ENCODE results near the gene MAML3. TPM values are rescaled to one million over a fixed set of nuclear protein-coding genes. Genes with fewer than 3 reads are reported as not detected.

Gene MAML3
- total RNA-seq, 5 donors from 2014 or later (not counting 1 experiment from before 2014, with no cell fraction given): 2.0 to 3.4 (median 2.7) TPM

DNA sequence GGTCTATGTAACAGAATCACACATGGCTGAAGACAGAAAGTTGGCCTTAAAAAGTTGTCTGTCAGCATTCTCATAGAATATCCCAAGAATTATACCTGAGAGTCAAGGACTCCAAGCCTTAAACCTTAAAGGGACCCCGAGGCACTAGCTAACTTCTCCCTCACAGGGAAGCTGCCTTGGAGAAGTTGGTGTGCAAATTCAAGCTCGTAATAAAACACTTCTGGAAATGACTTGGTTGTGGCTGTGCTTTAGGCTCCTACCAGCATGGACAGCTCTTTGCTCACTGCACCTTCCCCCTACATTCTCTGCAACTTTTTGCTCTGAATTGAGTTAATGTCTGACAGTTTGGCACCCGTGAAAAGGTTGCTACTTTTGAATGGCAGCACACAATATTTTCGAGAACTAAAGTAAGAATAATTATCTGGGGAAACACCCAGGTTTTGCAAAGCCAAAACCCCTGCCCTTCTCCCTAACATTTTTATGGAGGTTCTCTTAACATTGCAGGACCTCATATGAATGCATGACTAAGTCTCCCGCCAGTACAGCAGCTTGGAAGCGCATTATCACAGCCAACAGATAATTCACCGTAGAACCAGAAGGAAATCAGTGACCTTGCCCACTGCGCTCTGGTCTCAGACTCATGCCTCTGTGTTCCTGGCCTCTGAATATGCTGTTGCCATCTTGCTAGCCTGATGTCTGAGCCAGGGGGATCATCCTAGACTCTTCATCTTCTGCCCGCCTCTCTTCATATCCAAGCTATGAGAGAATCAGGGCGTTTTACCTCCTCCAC is 397.4 kb downstream of the MAML3 start:
- no peaks in the 10 kb centered on the region for H3K9me3 Mint-ChIP-seq
- ATAC-seq (replicated peaks in 1 of 4) (no peak), DNase-seq (no peak)
- no peak overlapping the region for H3K27ac Mint-ChIP-seq
- Histone ChIP-seq H3K4me3 (ENCODE audit: control insufficient read depth in 1 of 2, extremely low read depth in 1 of 2, low read length in 1 of 2) (no peak overlapping the region), H3K36me3 (ENCODE audit: control insufficient read depth in 2 of 2, extremely low read depth in 1 of 2, insufficient read depth in 1 of 2, low read length in 1 of 2) (no peaks in the 10 kb centered on the region), H3K27me3 (replicated peaks in 1 of 2; ENCODE audit: control insufficient read depth in 2 of 2, extremely low read depth in 1 of 2, insufficient read depth in 2 of 2, low read length in 1 of 2) (no peaks in the 10 kb centered on the region), H3K27ac (ENCODE audit: low read length) (no peak overlapping the region), H3K4me1 (ENCODE audit: control insufficient read depth in 1 of 2, extremely low read depth in 1 of 2, insufficient read depth in 2 of 2, low read length in 2 of 2) (peaks cover 0 to 3% of the 10 kb centered on the region in 2 experiments), H3K9me3 (no peaks in the 10 kb centered on the region)
- ChIA-PET CTCF (no interaction called here), POLR2A (no interaction called here)
- no peak overlapping the region for H3K4me3 Mint-ChIP-seq
- 97% methylated on average over 6 of the region's 10 CpGs for WGBS (ENCODE audit: insufficient coverage)
- H3K27me3 Mint-ChIP-seq: no peaks in the 10 kb centered on the region
- peaks cover 2 to 11% (median 5%) of the 10 kb centered on the region in 3 donors for H3K4me1 Mint-ChIP-seq
- no peaks in the 10 kb centered on the region for H3K36me3 Mint-ChIP-seq

DNA sequence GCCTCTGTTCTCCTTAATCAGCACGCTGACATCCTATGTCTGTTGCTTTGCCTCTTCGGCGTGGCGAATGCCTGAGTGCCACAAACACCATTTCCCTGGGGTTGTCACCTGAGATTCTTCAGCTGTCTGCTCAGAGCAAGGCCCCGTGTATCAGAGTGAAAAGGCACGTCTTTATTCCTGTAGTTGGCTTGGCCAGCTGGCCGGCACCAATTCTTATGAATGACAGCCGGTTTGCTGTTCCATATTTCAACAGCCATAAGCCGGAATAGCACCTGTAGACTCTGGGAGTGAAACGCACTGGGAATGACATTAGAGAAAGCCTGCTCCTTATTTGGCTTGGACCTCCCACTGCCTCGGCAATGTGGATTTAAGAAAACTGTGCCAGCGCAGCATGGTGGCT is 399.0 kb downstream of the MAML3 start:
- peaks cover 2 to 11% (median 5%) of the 10 kb centered on the region in 3 donors for H3K4me1 Mint-ChIP-seq
- H3K27me3 Mint-ChIP-seq: no peaks in the 10 kb centered on the region
- DNase-seq (no peak), ATAC-seq (replicated peaks in 1 of 4) (no peak)
- Histone ChIP-seq H3K27ac (ENCODE audit: low read length) (no peak overlapping the region), H3K36me3 (ENCODE audit: control insufficient read depth in 2 of 2, extremely low read depth in 1 of 2, insufficient read depth in 1 of 2, low read length in 1 of 2) (no peaks in the 10 kb centered on the region), H3K27me3 (replicated peaks in 1 of 2; ENCODE audit: control insufficient read depth in 2 of 2, extremely low read depth in 1 of 2, insufficient read depth in 2 of 2, low read length in 1 of 2) (no peaks in the 10 kb centered on the region), H3K4me3 (ENCODE audit: control insufficient read depth in 1 of 2, extremely low read depth in 1 of 2, low read length in 1 of 2) (no peak overlapping the region), H3K4me1 (ENCODE audit: control insufficient read depth in 1 of 2, extremely low read depth in 1 of 2, insufficient read depth in 2 of 2, low read length in 2 of 2) (peaks cover 0 to 3% of the 10 kb centered on the region in 2 experiments), H3K9me3 (no peaks in the 10 kb centered on the region)
- ChIA-PET CTCF (no interaction called here), POLR2A (no interaction called here)
- no peak overlapping the region for H3K27ac Mint-ChIP-seq
- no peak overlapping the region for H3K4me3 Mint-ChIP-seq
- 81% methylated on average over 11 of the region's 12 CpGs for WGBS (ENCODE audit: insufficient coverage)
- H3K9me3 Mint-ChIP-seq: no peaks in the 10 kb centered on the region
- no peaks in the 10 kb centered on the region for H3K36me3 Mint-ChIP-seq

DNA sequence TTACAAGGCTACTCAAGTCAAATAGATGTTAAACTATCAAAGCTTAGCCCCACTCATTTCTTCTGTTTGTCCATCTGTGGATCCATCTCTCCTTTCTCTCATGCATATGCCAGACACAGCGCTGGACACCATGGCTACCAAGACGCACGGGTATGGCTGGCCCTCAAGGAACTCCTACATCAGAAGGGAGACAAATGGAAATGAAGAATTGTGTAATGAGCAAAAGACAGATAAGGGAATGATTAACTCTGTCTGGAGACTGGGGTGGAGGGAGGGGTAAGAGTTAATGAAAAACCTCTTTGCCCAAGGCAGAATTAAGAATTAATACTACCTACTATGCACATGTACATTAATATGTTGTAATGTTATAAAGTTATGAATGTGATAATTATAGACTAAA is 400.3 kb downstream of the MAML3 start:
- CTCF ChIA-PET: no interaction called here
- Histone ChIP-seq H3K27me3 (replicated peaks in 1 of 2; ENCODE audit: control insufficient read depth in 2 of 2, extremely low read depth in 1 of 2, insufficient read depth in 2 of 2, low read length in 1 of 2) (no peaks in the 10 kb centered on the region), H3K4me3 (ENCODE audit: control insufficient read depth in 1 of 2, extremely low read depth in 1 of 2, low read length in 1 of 2) (no peak overlapping the region), H3K27ac (ENCODE audit: low read length) (no peak overlapping the region), H3K4me1 (ENCODE audit: control insufficient read depth in 1 of 2, extremely low read depth in 1 of 2, insufficient read depth in 2 of 2, low read length in 2 of 2) (peaks cover 0 to 7% of the 10 kb centered on the region in 2 experiments), H3K36me3 (ENCODE audit: control insufficient read depth in 2 of 2, extremely low read depth in 1 of 2, insufficient read depth in 1 of 2, low read length in 1 of 2) (no peaks in the 10 kb centered on the region), H3K9me3 (no peaks in the 10 kb centered on the region)
- no peak overlapping the region for H3K27ac Mint-ChIP-seq
- peaks cover 1 to 11% (median 5%) of the 10 kb centered on the region in 3 donors for H3K4me1 Mint-ChIP-seq
- H3K36me3 Mint-ChIP-seq: no peaks in the 10 kb centered on the region
- DNase-seq: no peak
- H3K4me3 Mint-ChIP-seq: no peak overlapping the region
- H3K9me3 Mint-ChIP-seq: no peaks in the 10 kb centered on the region
- no peaks in the 10 kb centered on the region for H3K27me3 Mint-ChIP-seq
- POLR2A ChIA-PET: no interaction called here
- no peak for ATAC-seq (replicated peaks in 1 of 4)
- 100% methylated on average over 2 of the region's 3 CpGs for WGBS (ENCODE audit: insufficient coverage)

DNA sequence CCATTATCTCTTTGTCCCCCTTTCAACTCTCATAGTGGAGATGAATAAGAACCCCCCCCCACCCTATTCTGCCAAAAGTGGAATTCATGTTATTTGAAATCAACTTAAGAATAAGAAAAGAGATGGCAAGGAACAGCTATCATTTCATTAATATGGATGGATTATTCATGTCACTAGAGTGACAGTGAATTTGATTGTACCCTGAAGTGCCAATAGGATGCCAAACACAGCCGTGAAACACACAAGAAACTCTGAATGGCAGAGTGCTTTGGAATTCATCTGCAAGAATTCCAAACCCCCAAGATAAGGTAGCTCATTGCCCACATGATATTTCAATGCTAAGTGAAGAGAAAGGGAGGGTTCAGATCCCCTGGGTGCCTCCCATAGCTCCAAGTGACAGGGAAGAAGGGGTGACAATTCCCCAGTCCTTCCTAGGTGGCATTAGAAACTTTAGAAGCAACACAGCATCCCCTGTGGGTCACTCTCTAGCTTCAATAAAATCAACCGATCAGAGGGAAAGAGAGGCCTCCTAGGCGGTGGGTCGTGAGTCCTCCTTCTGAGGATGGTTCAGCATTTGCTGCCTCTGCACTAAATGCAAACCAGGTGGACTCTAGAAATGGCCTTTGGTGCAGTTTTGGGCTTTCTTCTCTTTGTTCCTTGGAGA is 404.0 kb downstream of the MAML3 start:
- H3K27ac ChIP-seq (ENCODE audit: low read length): no peak overlapping the region
- no peaks in the 10 kb centered on the region for H3K27me3 ChIP-seq (replicated peaks in 1 of 2; ENCODE audit: control insufficient read depth in 2 of 2, extremely low read depth in 1 of 2, insufficient read depth in 2 of 2, low read length in 1 of 2)
- POLR2A ChIA-PET: no interaction called here
- H3K4me3 ChIP-seq (ENCODE audit: control insufficient read depth in 1 of 2, extremely low read depth in 1 of 2, low read length in 1 of 2): no peak overlapping the region
- peaks cover 0 to 4% of the 10 kb centered on the region in 2 experiments for H3K4me1 ChIP-seq (ENCODE audit: control insufficient read depth in 1 of 2, extremely low read depth in 1 of 2, insufficient read depth in 2 of 2, low read length in 2 of 2)
- H3K9me3 ChIP-seq: no peaks in the 10 kb centered on the region
- ATAC-seq (replicated peaks in 1 of 4) (no peak), DNase-seq (no peak)
- no peaks in the 10 kb centered on the region for H3K36me3 ChIP-seq (ENCODE audit: control insufficient read depth in 2 of 2, extremely low read depth in 1 of 2, insufficient read depth in 1 of 2, low read length in 1 of 2)
- Mint-ChIP-seq H3K27me3 (no peaks in the 10 kb centered on the region), H3K9me3 (no peaks in the 10 kb centered on the region), H3K36me3 (no peaks in the 10 kb centered on the region), H3K4me3 (no peak overlapping the region), H3K27ac (no peak overlapping the region), H3K4me1 (peaks cover 0 to 9% (median 0%) of the 10 kb centered on the region in 3 donors)
- WGBS (ENCODE audit: insufficient coverage): 77% methylated on average over 3 of the region's 4 CpGs
- CTCF ChIA-PET: no interaction called here

DNA sequence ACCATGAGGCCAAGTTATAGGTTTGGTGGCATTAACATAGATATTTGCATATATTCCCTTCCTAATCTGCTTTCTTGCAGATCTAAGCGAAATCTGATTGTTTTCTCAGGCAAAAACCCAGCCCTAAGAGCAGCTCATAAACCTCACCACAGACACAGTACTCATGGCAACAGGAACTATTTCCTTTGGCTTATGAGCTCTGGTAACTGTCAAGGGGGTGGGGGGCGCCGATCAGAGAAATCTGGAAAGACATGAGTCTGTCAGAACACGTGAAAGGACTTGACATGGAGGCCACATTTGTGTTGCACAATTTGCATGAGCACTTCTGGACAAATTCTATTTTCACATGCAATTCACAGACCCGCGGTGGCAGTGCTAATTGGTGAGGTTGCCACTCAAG is 404.6 kb downstream of the MAML3 start:
- Mint-ChIP-seq H3K4me3 (no peak overlapping the region), H3K27ac (no peak overlapping the region), H3K9me3 (no peaks in the 10 kb centered on the region), H3K36me3 (no peaks in the 10 kb centered on the region), H3K4me1 (peaks cover 0 to 9% (median 0%) of the 10 kb centered on the region in 3 donors), H3K27me3 (no peaks in the 10 kb centered on the region)
- DNase-seq (no peak), ATAC-seq (replicated peaks in 1 of 4) (no peak)
- no peak overlapping the region for H3K4me3 ChIP-seq (ENCODE audit: control insufficient read depth in 1 of 2, extremely low read depth in 1 of 2, low read length in 1 of 2)
- H3K36me3 ChIP-seq (ENCODE audit: control insufficient read depth in 2 of 2, extremely low read depth in 1 of 2, insufficient read depth in 1 of 2, low read length in 1 of 2): no peaks in the 10 kb centered on the region
- POLR2A ChIA-PET: interaction anchor here in 1 of 2 donors (0.6 kb wide), 1 partner anchor 603 kb away, joined by 4 read pairs; no protein-coding TSS in a partner anchor
- H3K27me3 ChIP-seq (replicated peaks in 1 of 2; ENCODE audit: control insufficient read depth in 2 of 2, extremely low read depth in 1 of 2, insufficient read depth in 2 of 2, low read length in 1 of 2): no peaks in the 10 kb centered on the region
- 28% methylated on average over 3 of the region's 6 CpGs for WGBS (ENCODE audit: insufficient coverage)
- H3K27ac ChIP-seq (ENCODE audit: low read length): no peak overlapping the region
- no peaks in the 10 kb centered on the region for H3K9me3 ChIP-seq
- H3K4me1 ChIP-seq (ENCODE audit: control insufficient read depth in 1 of 2, extremely low read depth in 1 of 2, insufficient read depth in 2 of 2, low read length in 2 of 2): peaks cover 0 to 4% of the 10 kb centered on the region in 2 experiments
- CTCF ChIA-PET: interaction anchor here in 1 of 2 donors (0.6 kb wide), 1 partner anchor 75 kb away, joined by 4 read pairs; no protein-coding TSS in a partner anchor

DNA sequence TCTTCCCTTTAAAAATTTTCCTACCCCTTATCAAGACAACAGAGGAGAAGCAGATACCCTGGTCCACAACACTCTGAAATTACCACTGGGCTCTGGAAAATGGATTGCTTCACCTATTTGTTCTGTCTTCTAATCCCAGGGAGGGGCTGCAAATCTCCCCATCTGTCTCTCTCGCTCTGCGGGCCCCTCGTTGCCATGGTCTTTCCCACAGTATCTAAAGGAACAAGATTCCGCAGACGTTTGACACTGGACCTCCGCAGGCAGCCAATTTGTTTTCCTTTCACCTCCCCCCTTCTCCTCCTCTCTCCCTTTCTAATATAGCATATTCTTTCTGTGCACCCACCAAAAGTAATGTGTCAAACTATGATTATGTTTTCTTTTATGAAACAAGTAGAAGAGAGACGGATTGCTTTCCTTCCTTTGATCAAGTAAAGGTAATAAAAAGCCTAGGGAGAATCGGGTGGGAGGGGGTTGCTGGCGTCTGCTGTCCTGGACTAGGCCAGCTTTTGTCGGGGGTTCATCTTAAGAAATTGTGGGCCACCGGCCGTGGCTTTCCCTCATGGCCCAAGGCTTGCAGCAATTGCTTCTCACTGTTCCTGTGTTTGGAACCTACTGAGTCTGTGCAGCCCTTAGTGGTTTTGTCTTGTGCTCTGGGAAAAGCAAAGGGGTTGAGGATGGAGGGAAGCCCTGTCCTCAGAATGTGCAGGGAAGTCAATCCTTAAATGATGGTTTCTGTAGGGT is 407.4 kb downstream of the MAML3 start:
- DNase-seq: no peak
- Mint-ChIP-seq H3K9me3 (no peaks in the 10 kb centered on the region), H3K4me1 (peaks cover 0 to 9% (median 0%) of the 10 kb centered on the region in 3 donors), H3K27ac (no peak overlapping the region), H3K27me3 (no peaks in the 10 kb centered on the region), H3K36me3 (no peaks in the 10 kb centered on the region), H3K4me3 (no peak overlapping the region)
- H3K9me3 ChIP-seq: no peaks in the 10 kb centered on the region
- ChIA-PET POLR2A (no interaction called here), CTCF (no interaction called here)
- no peaks in the 10 kb centered on the region for H3K36me3 ChIP-seq (ENCODE audit: control insufficient read depth in 2 of 2, extremely low read depth in 1 of 2, insufficient read depth in 1 of 2, low read length in 1 of 2)
- H3K27ac ChIP-seq (ENCODE audit: low read length): no peak overlapping the region
- H3K4me1 ChIP-seq (ENCODE audit: control insufficient read depth in 1 of 2, extremely low read depth in 1 of 2, insufficient read depth in 2 of 2, low read length in 2 of 2): peaks cover 0 to 4% of the 10 kb centered on the region in 2 experiments
- H3K27me3 ChIP-seq (replicated peaks in 1 of 2; ENCODE audit: control insufficient read depth in 2 of 2, extremely low read depth in 1 of 2, insufficient read depth in 2 of 2, low read length in 1 of 2): no peaks in the 10 kb centered on the region
- no peak for ATAC-seq (replicated peaks in 1 of 4)
- 87% methylated on average over 4 of the region's 12 CpGs for WGBS (ENCODE audit: insufficient coverage)
- no peak overlapping the region for H3K4me3 ChIP-seq (ENCODE audit: control insufficient read depth in 1 of 2, extremely low read depth in 1 of 2, low read length in 1 of 2)

Data from T-cell (primary cell).